Hematopoietic multipotent progenitor cell treated with erythropoietin and hydrocortisone succinate and interleukin-3 and kit ligand, for 17 days (in vitro differentiated cells): Measurements from ENCODE around the gene SOX2.

Source experiments
- DNase-seq: peaks from one replicate; pipeline ENCODE4 v3.0.0-alpha.2; 2015; ENCODE audit warnings: low spot score

The SOX2 gene

DNA sequence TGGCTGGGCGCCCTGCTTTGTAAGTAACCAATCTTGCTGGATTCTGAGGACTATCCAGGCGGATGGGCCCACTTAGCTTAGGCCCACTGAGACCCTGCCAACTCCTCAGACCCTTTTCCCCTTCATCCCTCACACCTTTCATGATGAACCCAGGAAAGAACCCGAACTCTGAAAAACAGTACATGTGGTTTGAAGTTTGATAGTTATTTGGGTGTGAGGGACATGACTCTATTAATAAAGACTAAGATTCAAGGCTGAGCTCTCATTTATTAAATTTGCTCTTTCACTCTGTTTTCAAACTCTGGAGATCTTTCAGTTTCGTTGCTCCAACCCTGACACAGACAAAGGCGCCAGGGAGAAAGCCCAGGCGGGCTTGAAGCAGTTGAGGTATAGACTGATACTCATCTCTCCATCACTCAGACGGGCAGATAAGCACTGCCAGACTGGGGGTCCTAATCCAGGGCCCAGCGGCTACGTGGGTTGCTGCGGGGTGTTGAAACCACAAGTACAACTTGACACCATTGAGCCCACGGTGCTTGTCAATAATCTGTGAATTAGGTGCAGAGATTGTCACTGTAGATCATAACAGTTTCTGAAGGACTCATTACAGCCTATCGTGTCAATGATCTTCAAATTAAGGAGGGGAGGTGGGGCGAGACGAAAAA, 7.2 kb upstream of the SOX2 start:
- DNase-seq, result no peak

DNA sequence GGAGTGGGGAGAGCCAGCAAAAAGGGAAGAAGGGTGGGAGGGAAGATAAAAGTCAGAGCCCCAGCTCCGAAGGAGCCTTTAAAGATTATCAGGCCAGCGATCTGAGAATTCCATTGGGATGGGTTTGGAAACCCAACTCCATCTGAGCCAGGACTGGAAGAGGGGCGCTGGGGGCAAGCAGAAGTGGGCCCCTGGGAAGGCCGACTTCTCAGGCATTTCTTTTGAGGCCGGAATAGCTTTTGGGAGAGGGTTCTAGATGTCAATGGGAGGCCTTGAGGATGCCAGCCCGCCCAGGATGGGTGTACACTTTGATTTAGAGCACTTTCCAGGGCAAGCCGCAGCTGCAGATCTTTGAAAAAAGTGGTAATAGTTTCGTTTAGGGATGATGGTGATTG, 6.6 kb upstream of the SOX2 start:
- DNase-seq, result no peak

DNA sequence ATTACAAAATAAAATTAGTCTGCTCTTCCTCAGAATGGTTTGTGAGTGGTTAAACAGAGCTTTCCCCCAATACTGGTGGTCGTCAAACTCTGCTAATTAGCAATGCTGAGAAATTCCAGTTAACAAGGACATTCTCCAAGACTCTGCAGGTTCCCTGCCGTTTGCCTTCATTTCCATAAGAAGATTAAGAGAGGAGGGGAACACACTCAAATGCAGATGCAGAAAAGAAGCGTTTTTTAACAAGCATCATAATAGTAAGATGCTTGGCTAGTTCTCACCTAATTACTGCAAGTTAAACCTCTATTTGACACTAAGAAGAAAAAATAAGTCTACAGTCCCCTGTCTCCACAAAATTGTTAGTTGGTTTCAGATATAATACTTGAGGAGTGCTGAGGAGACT, 3.7 kb upstream of the SOX2 start:
- no peak for DNase-seq

DNA sequence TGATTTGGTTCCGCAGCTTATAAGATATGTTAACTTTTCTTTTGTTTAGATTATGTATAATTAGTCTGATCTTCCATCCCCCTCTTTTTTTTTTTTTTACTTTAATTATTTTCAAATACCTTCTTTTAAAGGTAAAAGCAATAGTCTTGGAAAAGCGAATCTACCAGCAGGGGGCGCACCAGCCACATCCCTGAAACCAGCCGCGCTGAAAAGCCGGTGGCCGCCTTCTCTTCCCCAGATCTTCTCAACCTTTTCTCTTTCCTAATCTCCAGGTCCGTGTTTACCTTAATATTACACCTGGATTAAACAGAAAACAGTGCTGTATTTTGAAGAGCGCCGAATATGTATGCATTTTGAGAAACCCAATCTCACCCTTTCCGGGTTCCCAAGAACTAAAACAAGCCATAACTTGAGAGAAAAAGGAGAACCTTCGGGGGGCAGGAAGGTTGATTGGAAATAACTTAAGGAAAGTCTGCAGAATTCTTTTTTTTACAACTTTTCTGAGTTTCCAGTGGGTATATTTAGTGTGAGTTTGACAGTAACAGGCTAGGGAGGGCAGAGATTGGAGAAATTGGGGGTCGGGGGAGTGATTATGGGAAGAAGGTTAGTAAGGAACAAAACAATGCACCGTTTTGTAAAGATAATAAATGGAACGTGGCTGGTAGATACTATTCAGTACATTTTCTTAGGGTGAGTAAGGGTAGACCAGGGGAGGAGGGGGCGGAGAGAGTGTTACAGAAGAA, 2.0 kb upstream of the SOX2 start:
- peak; percentile 50 for DNase-seq

DNA sequence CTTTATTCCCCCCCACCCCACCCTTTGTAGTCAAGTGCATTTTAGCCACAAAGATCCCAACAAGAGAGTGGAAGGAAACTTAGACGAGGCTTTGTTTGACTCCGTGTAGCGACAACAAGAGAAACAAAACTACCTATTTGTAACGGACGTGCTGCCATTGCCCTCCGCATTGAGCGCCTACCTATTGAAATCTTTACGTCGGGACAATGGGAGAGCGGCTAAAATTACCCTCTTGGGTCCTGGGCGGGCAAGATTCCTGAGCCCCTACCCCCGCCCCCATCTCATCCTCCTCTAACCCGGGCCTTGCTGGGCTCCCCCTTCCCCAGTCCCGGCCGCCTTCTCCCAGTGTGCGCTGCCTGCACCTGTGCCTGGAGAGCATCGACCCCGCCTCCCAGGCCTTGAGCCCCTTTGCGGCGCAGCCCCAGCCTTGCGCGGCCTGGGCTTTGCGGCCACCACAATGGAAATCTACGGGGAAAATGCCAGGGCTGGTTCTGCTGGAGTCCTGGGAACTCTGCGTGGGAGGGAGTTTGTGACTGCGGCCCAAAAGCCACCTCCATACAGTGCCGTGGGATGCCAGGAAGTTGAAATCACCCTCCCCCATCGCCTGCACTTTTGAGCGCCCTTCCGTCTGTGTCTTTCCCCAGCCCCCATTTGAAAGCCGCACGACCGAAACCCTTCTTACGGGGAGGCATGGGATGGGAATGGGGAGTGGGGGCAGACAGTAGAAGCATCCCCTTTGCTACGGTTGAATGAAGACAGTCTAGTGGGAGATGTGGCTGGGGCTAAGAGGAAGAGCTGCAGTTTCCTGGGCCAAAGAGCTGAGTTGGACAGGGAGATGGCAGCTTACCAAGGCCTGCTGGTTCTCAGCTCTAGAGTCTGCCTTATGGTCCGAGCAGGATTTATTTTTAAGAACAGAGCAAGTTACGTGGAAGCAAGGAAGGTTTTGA, 1.1 kb upstream of the SOX2 start:
- DNase-seq, result no peak

DNA sequence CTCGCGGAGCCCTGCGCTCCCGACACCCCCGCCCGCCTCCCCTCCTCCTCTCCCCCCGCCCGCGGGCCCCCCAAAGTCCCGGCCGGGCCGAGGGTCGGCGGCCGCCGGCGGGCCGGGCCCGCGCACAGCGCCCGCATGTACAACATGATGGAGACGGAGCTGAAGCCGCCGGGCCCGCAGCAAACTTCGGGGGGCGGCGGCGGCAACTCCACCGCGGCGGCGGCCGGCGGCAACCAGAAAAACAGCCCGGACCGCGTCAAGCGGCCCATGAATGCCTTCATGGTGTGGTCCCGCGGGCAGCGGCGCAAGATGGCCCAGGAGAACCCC, 464 bp downstream of the SOX2 start:
- DNase-seq, result no peak

DNA sequence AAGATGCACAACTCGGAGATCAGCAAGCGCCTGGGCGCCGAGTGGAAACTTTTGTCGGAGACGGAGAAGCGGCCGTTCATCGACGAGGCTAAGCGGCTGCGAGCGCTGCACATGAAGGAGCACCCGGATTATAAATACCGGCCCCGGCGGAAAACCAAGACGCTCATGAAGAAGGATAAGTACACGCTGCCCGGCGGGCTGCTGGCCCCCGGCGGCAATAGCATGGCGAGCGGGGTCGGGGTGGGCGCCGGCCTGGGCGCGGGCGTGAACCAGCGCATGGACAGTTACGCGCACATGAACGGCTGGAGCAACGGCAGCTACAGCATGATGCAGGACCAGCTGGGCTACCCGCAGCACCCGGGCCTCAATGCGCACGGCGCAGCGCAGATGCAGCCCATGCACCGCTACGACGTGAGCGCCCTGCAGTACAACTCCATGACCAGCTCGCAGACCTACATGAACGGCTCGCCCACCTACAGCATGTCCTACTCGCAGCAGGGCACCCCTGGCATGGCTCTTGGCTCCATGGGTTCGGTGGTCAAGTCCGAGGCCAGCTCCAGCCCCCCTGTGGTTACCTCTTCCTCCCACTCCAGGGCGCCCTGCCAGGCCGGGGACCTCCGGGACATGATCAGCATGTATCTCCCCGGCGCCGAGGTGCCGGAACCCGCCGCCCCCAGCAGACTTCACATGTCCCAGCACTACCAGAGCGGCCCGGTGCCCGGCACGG, 991 bp downstream of the SOX2 start:
- no peak for DNase-seq

GRCh38 chr3:181713280-181713647, 1.5 kb downstream of the SOX2 start:
- no peak for DNase-seq

DNA sequence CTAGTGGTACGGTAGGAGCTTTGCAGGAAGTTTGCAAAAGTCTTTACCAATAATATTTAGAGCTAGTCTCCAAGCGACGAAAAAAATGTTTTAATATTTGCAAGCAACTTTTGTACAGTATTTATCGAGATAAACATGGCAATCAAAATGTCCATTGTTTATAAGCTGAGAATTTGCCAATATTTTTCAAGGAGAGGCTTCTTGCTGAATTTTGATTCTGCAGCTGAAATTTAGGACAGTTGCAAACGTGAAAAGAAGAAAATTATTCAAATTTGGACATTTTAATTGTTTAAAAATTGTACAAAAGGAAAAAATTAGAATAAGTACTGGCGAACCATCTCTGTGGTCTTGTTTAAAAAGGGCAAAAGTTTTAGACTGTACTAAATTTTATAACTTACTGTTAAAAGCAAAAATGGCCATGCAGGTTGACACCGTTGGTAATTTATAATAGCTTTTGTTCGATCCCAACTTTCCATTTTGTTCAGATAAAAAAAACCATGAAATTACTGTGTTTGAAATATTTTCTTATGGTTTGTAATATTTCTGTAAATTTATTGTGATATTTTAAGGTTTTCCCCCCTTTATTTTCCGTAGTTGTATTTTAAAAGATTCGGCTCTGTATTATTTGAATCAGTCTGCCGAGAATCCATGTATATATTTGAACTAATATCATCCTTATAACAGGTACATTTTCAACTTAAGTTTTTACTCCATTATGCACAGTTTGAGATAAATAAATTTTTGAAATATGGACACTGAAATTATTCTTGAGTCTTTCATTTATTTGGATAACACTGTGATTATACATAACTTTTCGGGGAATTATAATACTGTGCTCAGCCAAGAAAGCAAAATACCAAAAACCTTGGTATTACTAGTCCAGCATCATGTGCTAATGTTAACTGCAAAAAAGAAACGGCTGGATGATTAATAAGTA, 2.2 kb downstream of the SOX2 start:
- DNase-seq, result no peak

- no peak for DNase-seq
These were observed 4.0 kb downstream of the SOX2 start for GRCh38 chr3:181715571-181716340.

DNA sequence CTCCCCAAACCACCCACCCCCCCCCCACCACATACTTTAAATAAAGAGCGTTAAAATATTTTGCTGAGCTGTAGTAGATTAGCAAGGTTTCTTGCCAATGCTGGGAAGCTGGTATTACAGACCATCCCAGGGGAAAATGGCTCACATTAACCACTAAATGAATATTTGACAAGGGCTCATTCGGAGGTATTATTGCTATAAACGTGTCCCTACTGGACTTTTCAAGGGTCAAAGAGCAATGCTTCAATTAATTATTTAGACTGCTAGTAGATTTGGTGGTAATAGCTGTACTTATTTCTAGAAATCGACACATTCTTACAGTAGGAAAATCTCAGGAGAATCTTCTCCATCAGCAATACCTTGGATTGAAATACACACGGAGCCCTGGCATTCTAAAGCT, 5.2 kb downstream of the SOX2 start:
- DNase-seq, result no peak

DNA sequence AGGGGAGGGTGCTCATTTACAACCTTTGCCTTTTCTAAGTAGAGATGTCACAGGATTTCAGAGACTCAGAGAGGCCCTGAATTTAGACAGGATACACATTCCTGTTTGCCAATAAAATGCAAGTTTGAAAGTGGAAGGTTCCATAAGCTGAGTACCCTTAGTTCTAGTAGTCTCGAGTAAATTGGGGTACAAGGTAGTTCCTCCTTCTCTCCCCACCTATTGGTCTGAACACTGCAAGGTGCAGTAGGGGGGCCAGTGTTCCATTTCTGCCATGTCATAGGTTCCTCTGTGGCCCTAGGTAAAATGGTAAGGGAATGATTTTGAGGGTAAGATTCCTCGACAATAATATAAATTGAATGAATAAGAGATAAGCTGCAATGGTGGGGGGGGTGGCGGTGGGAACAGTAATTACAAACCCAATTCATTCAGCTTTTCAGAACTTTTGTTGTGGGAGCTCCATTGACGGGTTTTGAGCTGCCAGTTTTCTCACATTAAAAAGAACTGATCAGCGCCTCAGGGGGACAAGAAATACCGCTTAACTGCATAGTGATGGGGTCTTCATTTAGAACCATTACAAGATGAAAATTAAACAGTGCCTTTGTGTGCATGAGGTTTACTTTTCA, 5.9 kb downstream of the SOX2 start:
- DNase-seq, result no peak

GRCh38 chr3:181718369-181718768, 6.6 kb downstream of the SOX2 start:
- no peak for DNase-seq

GRCh38 chr3:181718987-181719911, 7.5 kb downstream of the SOX2 start:
- no peak for DNase-seq

- no peak for DNase-seq
These were observed 8.4 kb downstream of the SOX2 start for GRCh38 chr3:181719991-181720680.

GRCh38 chr3:181721046-181721875, 9.5 kb downstream of the SOX2 start:
- no peak for DNase-seq

GRCh38 chr3:181722156-181722555, 10.4 kb downstream of the SOX2 start:
- no peak for DNase-seq
